ENCODE measurements around the gene LYPD1. TPM values are rescaled to one million over a fixed set of nuclear protein-coding genes. Genes with fewer than 3 reads are reported as not detected.

The LYPD1 gene
- total and polyA plus RNA-seq, 2 donors from 2014 or later: 4.7 to 11.1 TPM

DNA sequence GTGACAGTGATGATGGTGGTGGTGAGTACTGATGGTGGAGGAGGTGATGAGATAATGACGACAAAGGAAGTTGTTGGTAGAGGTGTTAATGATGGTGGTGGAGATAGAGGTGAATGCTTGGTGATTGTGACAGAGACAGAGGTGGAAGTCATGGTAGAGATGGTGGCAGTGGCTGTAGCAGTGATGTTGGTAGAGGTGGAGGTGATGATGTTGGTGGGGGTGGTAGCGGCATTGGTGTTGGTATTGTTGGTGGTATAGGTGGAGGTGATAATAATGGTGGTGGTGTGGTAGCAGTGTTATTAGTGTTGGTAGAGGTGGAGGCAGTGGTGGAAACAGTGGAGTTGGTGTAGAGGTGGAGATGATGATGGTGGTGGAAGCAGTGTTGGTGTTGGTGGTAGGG lies 36.4 kb downstream of the LYPD1 start:
- intact Hi-C loops (cut with DNase I): no loop called here
- H3K9ac ChIP-seq (ENCODE audit: low read length in 3 of 3): no peak overlapping the region
- H3K36me3 ChIP-seq (ENCODE audit: control insufficient read depth in 2 of 3, insufficient read depth in 3 of 3, low read length in 3 of 3): no peaks in the 10 kb centered on the region
- FAIRE-seq (no peak), DNase-seq (no peak)
- no peak for TF ChIP-seq CTCF (IDR thresholded peaks at IDR 0.05; ENCODE audit: borderline replicate concordance, extremely low read depth, insufficient read depth)
- peaks cover 0 to 23% (median 17%) of the 10 kb centered on the region in 3 donors for H3K4me1 ChIP-seq (ENCODE audit: control insufficient read depth in 2 of 3, insufficient read depth in 2 of 3, low read depth in 1 of 3, low read length in 3 of 3)
- no peak overlapping the region for H3K27ac ChIP-seq (ENCODE audit: low read depth in 2 of 2, low read length in 2 of 2)
- no peak overlapping the region for H3K4me3 ChIP-seq (ENCODE audit: low read length in 3 of 3)
- no peaks in the 10 kb centered on the region for H3K9me3 ChIP-seq (ENCODE audit: control insufficient read depth in 2 of 3, insufficient read depth in 1 of 3, low read length in 3 of 3)
- H3K27me3 ChIP-seq (ENCODE audit: control insufficient read depth, insufficient read depth, low read length): no peaks in the 10 kb centered on the region

DNA sequence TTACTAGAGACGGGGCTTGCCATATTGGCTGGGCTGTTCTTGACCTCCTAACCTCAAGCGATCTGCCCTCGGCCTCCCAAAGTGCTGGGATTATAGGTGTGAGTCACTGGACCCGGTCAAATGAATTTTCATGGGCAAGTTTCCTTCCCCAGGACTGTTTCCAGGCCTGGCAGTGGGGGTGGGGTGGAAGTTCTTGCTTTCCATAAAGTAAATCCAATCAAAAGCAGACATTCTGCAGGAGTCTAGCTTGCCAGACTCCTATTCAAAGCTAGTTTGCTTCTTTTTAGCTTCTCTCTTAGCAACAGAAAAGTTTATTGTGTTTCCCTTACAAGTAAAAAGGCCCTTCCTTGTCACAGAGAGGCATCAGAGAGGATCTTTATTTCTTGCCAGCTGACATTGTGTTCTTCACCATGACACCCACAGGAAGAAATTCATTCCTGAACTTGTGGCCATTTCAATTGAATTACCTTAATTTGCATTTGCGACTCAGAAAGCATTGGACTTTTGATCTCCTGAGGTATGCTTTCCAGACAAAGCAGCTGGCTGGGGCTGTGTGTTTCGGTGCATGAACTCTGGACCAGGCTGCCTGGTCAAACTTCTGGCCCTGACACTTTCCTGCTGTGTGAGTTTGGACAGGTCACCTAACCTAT lies 37.9 kb downstream of the LYPD1 start:
- H3K9me3 ChIP-seq (ENCODE audit: control insufficient read depth in 2 of 3, insufficient read depth in 1 of 3, low read length in 3 of 3): no peaks in the 10 kb centered on the region
- peaks cover 0 to 23% (median 17%) of the 10 kb centered on the region in 3 donors for H3K4me1 ChIP-seq (ENCODE audit: control insufficient read depth in 2 of 3, insufficient read depth in 2 of 3, low read depth in 1 of 3, low read length in 3 of 3)
- DNase-seq (peak in 1 of 5 donors; percentile 31), FAIRE-seq (no peak)
- intact Hi-C loops (cut with DNase I): no loop called here
- peak overlapping the region; percentile 18 to 26 for H3K27ac ChIP-seq (ENCODE audit: low read depth in 2 of 2, low read length in 2 of 2)
- no peak overlapping the region for H3K9ac ChIP-seq (ENCODE audit: low read length in 3 of 3)
- no peak for TF ChIP-seq CTCF (IDR thresholded peaks at IDR 0.05; ENCODE audit: borderline replicate concordance, extremely low read depth, insufficient read depth)
- H3K27me3 ChIP-seq (ENCODE audit: control insufficient read depth, insufficient read depth, low read length): no peaks in the 10 kb centered on the region
- H3K36me3 ChIP-seq (ENCODE audit: control insufficient read depth in 2 of 3, insufficient read depth in 3 of 3, low read length in 3 of 3): no peaks in the 10 kb centered on the region
- H3K4me3 ChIP-seq (ENCODE audit: low read length in 3 of 3): no peak overlapping the region

- no peaks in the 10 kb centered on the region for H3K9me3 ChIP-seq (ENCODE audit: control insufficient read depth in 2 of 3, insufficient read depth in 1 of 3, low read length in 3 of 3)
- intact Hi-C loops (cut with DNase I): no loop called here
- DNase-seq (no peak), FAIRE-seq (no peak)
- H3K4me1 ChIP-seq (ENCODE audit: control insufficient read depth in 2 of 3, insufficient read depth in 2 of 3, low read depth in 1 of 3, low read length in 3 of 3): peaks cover 0 to 10% (median 4%) of the 10 kb centered on the region in 3 donors
- H3K9ac ChIP-seq (ENCODE audit: low read length in 3 of 3): no peak overlapping the region
- TF ChIP-seq CTCF (IDR thresholded peaks at IDR 0.05; ENCODE audit: borderline replicate concordance, extremely low read depth, insufficient read depth): no peak
- no peaks in the 10 kb centered on the region for H3K36me3 ChIP-seq (ENCODE audit: control insufficient read depth in 2 of 3, insufficient read depth in 3 of 3, low read length in 3 of 3)
- H3K27me3 ChIP-seq (ENCODE audit: control insufficient read depth, insufficient read depth, low read length): no peaks in the 10 kb centered on the region
- no peak overlapping the region for H3K4me3 ChIP-seq (ENCODE audit: low read length in 3 of 3)
- H3K27ac ChIP-seq (ENCODE audit: low read depth in 2 of 2, low read length in 2 of 2): no peak overlapping the region
These were observed 42.5 kb downstream of the LYPD1 start for GRCh38 chr2:132627536-132627935.

Data from kidney (tissue), 14 donors.